Fibroblast of skin of back (primary cell): Measurements from ENCODE around the gene FIGNL1.

ENCODE experiments used
- DNase-seq: peaks from one replicate; pipeline ENCODE4 v3.0.0-alpha.2; 2013

The FIGNL1 gene

GRCh38 chr7:50394315-50394714 lies 55.8 kb downstream of the FIGNL1 start:
- no peak for DNase-seq
